ENCODE data around the gene RPS5. TPM values are rescaled to one million over a fixed set of nuclear protein-coding genes. Genes with fewer than 3 reads are reported as not detected.
A peak's percentile ranks its signal among the peaks of the same experiment; 100 is the strongest.
"Not testable (repeated sequence)": the region's sequence is repeated elsewhere in the genome, so short reads cannot be mapped to it uniquely, and the experiment has no call there.

Gene RPS5
- total RNA-seq, 1 donor from 2014 or later: 2,255 TPM

GRCh38 chr19:58403920-58404478 is 16.9 kb downstream of the RPS5 start:
- not testable (repeated sequence) for DNase-seq (ENCODE audit: low read depth in 2 of 2)

- no peak for DNase-seq (ENCODE audit: low read depth in 2 of 2)
These were observed 20.0 kb downstream of the RPS5 start for GRCh38 chr19:58406818-58407657.

- peak in 1 of 2 donors; percentile 24 for DNase-seq (ENCODE audit: low read depth in 2 of 2)
These were observed 20.6 kb downstream of the RPS5 start for GRCh38 chr19:58407658-58408151.

- peak; percentile 95 to 96 for DNase-seq (ENCODE audit: low read depth in 2 of 2)
These were observed 21.3 kb downstream of the RPS5 start, which contains the start of gene ZNF584 for GRCh38 chr19:58408152-58409009. TSS of gene ZNF584 (plus strand) at chr19:58408649. CDS start at chr19:58409148, 499 bp downstream.

- peak; percentile 36 to 51 for DNase-seq (ENCODE audit: low read depth in 2 of 2)
These were observed 22.1 kb downstream of the RPS5 start for GRCh38 chr19:58409010-58409790.

- DNase-seq (ENCODE audit: low read depth in 2 of 2): no peak
These were observed 29.5 kb downstream of the RPS5 start for GRCh38 chr19:58416604-58417003.

- no peak for DNase-seq (ENCODE audit: low read depth in 2 of 2)
These were observed 30.0 kb downstream of the RPS5 start for GRCh38 chr19:58417071-58417470.

GRCh38 chr19:58428617-58429016 is 41.5 kb downstream of the RPS5 start:
- DNase-seq (ENCODE audit: low read depth in 2 of 2): no peak

- DNase-seq (ENCODE audit: low read depth in 2 of 2): no peak
These were observed 42.7 kb downstream of the RPS5 start for GRCh38 chr19:58429745-58430144.

GRCh38 chr19:58434217-58434616 is 47.1 kb downstream of the RPS5 start:
- DNase-seq (ENCODE audit: low read depth in 2 of 2): peak in 1 of 2 donors; percentile 21

- peak; percentile 100 for DNase-seq (ENCODE audit: low read depth in 2 of 2)
These were observed 52.8 kb downstream of the RPS5 start, which contains the start of gene ZNF132 for GRCh38 chr19:58439576-58440554. TSS of gene ZNF132 (minus strand) at chr19:58440153. CDS start at chr19:58439821, 332 bp downstream.

GRCh38 chr19:58440556-58440955 is 53.5 kb downstream of the RPS5 start:
- DNase-seq (ENCODE audit: low read depth in 2 of 2): no peak

- DNase-seq (ENCODE audit: low read depth in 2 of 2): not testable (repeated sequence)
These were observed 55.9 kb downstream of the RPS5 start for GRCh38 chr19:58442986-58443385.

Other genes with a start within 250 kb of the RPS5 start
- 7.2 and 10.3 TPM in 2 replicates for gene ZNF329, start 236.5 kb upstream of the RPS5 start, total RNA-seq
- gene ZNF274, start 204.2 kb upstream of the RPS5 start, total RNA-seq: 9.6 and 14.3 TPM in 2 replicates
- gene ZNF544, start 158.4 kb upstream of the RPS5 start, total RNA-seq: 41.4 and 58.5 TPM in 2 replicates
- gene ZNF8, start 108.3 kb upstream of the RPS5 start, total RNA-seq: 2.6 and 4.2 TPM in 2 replicates
- 11.1 and 19.4 TPM in 2 replicates for gene ERVK3-1, start 81.9 kb upstream of the RPS5 start, total RNA-seq
- gene ZSCAN22, start 60.3 kb upstream of the RPS5 start, total RNA-seq: 1.3 and 2.0 TPM in 2 replicates
- 2.0 and 4.6 TPM in 2 replicates for gene A1BG, start 33.8 kb upstream of the RPS5 start, total RNA-seq
- gene ZNF497, start 24.5 kb upstream of the RPS5 start, total RNA-seq: 0.65 and 0.99 TPM in 2 replicates
- 0.87 and 1.6 TPM in 2 replicates for gene ZNF837, start 6.2 kb upstream of the RPS5 start, total RNA-seq
- not detected in 2 replicates for gene RNF225, start 8.4 kb downstream of the RPS5 start, total RNA-seq
- 5.9 and 9.1 TPM in 2 replicates for gene ZNF584, start 21.4 kb downstream of the RPS5 start, total RNA-seq
- gene ZNF132, start 52.9 kb downstream of the RPS5 start, total RNA-seq: 4.1 and 6.9 TPM in 2 replicates
- gene ZNF324B, start 64.4 kb downstream of the RPS5 start, total RNA-seq: 4.8 and 7.1 TPM in 2 replicates
- gene ZNF324, start 79.8 kb downstream of the RPS5 start, total RNA-seq: 7.6 and 11.9 TPM in 2 replicates
- gene ZNF446, start 89.1 kb downstream of the RPS5 start, total RNA-seq: 3.0 and 3.1 TPM in 2 replicates
- 6.1 and 8.1 TPM in 2 replicates for gene SLC27A5, start 124.7 kb downstream of the RPS5 start, total RNA-seq
- 3.7 and 5.0 TPM in 2 replicates for gene ZBTB45, start 132.5 kb downstream of the RPS5 start, total RNA-seq
- gene TRIM28, start 156.8 kb downstream of the RPS5 start, total RNA-seq: 275 and 278 TPM in 2 replicates
- gene CHMP2A, start 167.8 kb downstream of the RPS5 start, total RNA-seq: 86.1 and 93.5 TPM in 2 replicates
- 50.1 and 66.7 TPM in 2 replicates for gene UBE2M, start 171.3 kb downstream of the RPS5 start, total RNA-seq
- gene MZF1, start 186.1 kb downstream of the RPS5 start, total RNA-seq: 5.4 and 7.5 TPM in 2 replicates